Skin epidermis (tissue), 12 donors: Measurements from ENCODE around the gene ATP7A.
A peak's percentile ranks its signal among the peaks of the same experiment; 100 is the strongest.
"Not testable (repeated sequence)": the region's sequence is repeated elsewhere in the genome, so short reads cannot be mapped to it uniquely, and the experiment has no call there.

Experiments
- H3K27ac ChIP-seq, 21 experiments: fragments of 200-600 bp; sonication (generic) in 11 of 21; one replicate each; pipeline ENCODE4 v1.5.0; 2020; ENCODE audit warnings: mild to moderate bottlenecking in 3 of 21, inconsistent platforms in 2 of 21, moderate library complexity in 2 of 21
- H3K4me3 ChIP-seq, 7 experiments: fragments of 200-600 bp; sonication (generic) in 2 of 7; one replicate each; pipeline ENCODE4 v1.5.0; 2020; ENCODE audit warnings: inconsistent platforms in 2 of 7, mild to moderate bottlenecking in 2 of 7, moderate library complexity in 1 of 7

ATP7A gene

DNA sequence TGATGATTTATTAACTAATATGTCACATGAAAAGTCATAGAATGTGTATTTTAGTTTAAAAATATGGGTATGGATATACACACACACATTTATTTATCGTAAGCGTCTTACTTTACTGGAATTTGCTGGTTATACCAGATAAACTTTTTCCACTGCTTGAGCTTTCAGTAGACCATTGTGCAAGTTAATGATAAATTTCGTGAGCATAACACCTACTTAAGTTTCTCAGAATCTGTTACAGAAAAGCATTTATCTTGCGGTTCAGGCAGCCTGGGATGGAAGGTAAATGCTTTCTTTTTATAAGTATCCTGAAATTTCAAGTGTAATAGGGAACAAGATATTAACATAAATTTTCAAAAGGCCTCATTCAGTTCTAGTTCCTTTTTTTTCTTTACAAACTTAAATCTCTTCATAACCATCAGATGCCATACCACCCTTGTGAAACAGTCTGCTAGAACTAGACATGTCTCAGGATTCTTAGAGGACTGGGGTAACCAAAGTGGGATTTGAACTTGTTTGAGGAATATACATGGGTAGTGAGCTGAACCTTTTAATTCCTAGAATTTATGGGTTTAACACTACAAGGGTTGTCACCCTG, 27.7 kb downstream of the ATP7A start:
- no peak overlapping the region for H3K27ac ChIP-seq
- no peak overlapping the region for H3K4me3 ChIP-seq

DNA sequence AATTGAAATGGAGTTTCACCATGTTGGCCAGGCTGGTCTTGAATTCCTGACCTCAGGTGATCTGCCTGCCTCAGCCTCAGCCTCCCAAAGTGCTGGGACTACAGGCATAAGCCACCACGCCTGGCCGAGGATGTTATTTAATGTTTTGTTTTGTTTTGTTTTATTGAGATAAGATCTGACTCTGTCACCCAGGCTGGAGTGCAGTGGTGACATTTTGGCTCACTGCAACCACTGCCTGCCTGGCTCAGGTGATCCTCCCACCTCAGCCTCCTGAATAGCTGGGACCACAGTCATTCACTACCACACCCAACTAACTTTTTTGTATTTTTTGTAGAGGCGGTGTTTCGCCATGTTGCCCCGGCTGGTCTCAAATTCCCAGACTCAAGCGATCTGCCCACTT, 34.5 kb downstream of the ATP7A start:
- not testable (repeated sequence) for H3K4me3 ChIP-seq, H3K27ac ChIP-seq

DNA sequence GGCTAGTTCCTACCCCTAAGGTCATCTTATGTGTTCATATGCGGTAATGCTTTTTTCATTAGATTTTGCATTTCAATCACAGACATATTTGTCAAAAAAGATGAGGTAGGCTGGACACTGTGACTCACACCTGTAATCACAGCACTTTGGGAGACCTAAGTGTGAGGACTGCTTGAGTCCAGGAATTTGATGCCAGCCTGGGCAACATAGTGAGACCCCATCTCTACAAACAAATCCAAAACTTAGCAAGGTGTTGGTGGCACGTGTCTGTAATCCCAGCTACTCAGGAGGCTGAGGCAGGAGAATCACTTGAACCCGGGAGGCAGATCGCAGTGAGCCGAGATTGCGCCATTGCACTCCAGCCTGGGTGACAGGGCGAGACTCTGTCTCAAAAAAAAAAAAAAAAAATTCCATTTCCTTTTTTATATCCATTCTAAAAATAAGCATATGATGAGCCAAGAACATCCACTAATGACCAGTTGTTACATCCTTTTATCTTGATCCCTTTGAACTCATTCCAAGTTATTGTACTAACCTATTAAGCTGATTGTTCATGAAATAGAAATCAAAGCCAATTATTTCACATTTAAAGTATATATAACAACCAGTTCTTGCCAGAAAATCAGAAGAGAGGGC, 35.5 kb downstream of the ATP7A start:
- H3K27ac ChIP-seq = no peak overlapping the region
- no peak overlapping the region for H3K4me3 ChIP-seq

DNA sequence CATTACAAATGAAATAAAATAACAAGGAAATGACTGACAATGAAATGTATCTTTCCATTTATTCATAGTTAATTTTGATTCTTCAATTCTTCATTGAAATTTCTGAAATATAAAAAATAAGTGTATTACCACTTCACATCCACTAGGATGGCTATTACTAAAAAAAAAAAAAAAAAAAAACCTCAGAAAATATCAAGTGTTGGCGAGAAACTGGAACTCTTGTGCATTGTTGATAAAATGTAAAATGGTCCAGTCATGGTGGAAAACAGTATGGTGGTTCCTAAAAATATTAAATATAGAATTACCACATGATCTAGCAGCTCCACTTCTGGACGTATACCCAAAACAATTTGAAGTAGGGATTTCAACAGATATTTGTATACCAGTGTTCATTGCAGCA, 36.1 kb downstream of the ATP7A start:
- Histone ChIP-seq H3K4me3 (no peak overlapping the region), H3K27ac (no peak overlapping the region)

DNA sequence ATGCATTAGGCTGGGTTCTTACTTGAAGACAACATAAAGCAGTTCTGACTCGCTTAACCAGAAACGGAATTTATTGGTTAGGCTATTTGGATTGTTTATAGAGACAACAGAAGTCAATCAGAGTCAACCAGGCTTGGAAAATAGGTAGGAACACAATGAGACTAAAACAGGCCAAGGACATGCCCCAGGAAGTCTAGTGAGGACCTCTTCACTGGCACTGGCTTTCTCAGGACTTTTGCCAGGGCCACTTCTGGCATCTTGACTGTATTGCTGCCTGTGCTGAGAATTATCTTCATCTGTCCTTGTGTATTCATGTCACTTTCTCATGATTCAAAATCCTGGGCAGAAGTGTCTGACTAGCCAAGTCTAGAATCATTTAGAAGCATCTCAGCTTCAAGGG, 39.3 kb downstream of the ATP7A start:
- Histone ChIP-seq H3K4me3 (no peak overlapping the region), H3K27ac (no peak overlapping the region)

DNA sequence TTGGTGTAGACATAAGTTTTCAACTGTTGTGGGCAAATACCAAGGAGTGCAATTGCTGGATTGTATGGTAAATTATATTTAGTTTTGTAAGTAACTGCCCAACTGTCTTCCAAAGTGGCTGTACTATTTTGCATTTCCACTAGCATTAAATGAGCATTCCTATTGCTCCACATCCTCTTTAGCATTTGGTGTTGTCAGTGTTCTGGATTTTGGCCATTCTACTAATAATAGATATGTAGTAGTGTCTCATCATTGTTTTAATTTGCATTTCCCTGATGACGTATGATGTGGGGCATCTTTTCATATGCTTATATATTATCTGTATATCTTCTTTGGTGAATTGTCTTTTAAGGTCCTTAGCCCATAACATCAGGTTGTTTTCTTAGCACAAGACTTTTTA, 41.7 kb downstream of the ATP7A start:
- Histone ChIP-seq H3K4me3 (no peak overlapping the region), H3K27ac (no peak overlapping the region)

DNA sequence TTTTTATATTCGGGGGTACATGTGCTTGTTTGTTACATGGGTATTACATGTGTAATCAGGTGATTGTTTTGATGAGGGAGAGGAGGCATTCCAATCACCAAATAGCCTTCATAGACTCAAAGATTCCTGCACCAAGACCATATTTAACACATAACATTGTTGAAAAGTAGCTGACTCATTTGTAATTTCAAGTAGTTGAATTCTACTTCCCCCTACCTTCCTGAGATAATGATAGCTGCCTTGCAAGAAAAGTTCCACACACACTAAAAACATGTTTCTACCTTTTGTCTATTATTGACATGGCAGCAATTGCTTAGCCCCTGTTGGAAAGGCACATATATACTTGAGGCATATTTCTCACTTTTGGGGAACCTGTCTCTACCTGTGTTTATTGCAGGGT, 42.8 kb downstream of the ATP7A start:
- Histone ChIP-seq H3K4me3 (no peak overlapping the region), H3K27ac (no peak overlapping the region)

DNA sequence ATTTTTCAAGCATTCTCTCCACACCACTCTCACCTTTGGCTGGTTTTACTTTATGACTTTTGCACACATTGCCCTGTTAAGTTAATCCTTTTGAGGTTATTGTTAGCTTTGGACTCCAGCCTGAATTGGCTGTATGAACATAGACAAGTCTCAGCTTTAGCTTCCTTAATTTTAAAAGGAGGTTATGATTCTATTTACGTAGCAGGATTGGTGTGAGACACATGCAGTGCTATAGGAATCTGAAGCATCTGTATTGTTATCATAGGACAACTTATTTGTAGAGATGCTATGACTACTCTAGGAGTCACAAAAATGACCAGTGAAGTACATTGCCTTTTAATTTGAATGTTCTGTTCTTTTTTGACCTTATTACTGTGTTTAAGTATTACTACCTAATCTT, 43.2 kb downstream of the ATP7A start:
- H3K27ac ChIP-seq = no peak overlapping the region
- no peak overlapping the region for H3K4me3 ChIP-seq

DNA sequence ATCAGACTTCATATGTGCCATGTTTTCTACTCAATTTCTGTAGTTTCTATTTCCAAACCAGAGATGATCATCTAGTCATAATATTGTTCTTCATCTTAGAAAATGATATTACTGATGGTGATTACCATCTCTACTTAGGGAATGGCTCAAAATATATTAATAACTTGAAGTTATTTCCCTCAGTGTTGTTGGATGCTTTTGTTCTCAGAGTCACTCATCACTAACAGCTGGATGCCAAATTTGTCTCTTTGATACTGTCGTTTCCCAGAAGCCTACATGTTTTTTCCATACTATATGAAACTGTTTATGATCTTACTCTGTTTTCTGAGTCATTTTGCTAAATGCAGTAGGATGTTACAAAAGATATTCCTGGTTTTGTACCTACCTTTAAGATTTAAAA, 50.1 kb downstream of the ATP7A start:
- Histone ChIP-seq H3K27ac (no peak overlapping the region), H3K4me3 (no peak overlapping the region)

DNA sequence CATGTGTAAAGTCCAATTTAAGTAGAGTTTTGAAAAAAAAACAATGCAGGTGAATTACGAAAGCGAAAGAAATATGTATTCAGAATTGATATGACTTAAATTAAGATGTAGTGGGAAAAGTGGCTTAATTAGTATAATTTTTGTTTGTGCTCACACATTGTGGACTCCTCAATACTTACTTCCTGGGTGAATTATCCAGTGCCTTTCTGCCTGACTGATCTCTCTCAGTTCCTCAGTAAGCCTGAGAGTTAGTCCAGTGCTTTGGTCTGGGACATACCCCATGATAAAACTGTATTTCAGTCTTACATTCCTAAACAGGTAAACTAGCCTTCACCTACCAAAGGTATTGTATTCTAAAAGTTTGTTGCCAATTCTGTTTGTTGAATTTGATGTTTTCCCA, 50.6 kb downstream of the ATP7A start:
- Histone ChIP-seq H3K4me3 (no peak overlapping the region), H3K27ac (no peak overlapping the region)

DNA sequence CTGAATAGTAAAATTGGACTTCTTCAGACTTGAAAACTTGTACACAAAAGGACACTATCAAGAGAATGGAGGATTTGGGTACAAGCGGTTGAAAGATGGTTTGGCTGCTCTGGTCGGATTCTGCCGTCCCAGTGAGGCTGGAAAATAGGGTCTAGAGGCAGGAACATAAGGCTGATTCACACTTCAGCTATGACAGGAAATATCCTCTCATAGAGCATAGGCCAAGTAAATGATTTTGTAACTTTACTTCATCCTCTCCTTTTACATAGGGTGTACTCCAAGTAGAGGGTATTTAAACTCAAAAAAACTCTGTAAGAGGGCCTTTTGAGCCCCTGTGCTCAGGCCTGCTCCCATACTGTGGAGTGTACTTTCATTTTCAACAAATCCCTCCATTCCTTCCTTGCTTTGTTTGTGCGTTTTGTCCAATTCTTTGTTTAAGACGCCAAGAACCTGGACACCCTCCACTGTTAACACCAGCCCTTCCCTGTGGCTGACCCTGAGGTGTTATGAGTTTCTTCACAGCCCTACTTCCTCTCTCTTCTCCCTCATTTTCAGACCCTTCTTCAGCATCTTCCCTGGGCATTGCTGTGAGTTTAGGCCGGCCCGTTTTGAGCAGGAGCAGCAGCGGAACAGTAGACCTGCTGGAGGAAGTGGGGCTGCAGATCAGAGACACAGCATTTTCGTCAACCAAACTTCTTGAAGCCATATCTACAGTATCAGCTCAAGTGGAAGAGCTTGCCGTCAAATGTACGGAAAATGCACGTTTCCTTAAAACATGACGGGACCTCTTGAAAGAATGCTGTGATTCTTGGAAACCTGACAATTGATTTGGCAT, 51.8 kb downstream of the ATP7A start:
- no peak overlapping the region for H3K27ac ChIP-seq
- H3K4me3 ChIP-seq = no peak overlapping the region

DNA sequence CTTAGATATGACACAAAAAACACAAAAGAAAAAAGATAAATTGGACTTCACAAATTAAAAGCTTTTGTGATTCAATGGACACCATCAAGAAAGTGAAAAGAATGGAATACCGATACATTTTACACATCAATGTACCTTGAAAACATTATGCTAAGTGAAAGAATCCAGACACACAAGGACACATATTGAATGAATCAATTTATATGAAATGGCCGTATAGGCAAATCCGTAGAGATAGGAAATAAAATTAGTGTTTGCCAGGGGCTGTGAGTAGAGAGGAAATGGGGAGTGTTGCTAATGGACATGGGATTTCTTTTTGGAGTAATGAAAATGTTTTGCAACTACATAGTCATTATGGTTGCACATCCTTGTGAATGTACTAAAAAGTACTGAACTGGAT, 55.9 kb downstream of the ATP7A start:
- no peak overlapping the region for H3K4me3 ChIP-seq
- H3K27ac ChIP-seq = no peak overlapping the region

DNA sequence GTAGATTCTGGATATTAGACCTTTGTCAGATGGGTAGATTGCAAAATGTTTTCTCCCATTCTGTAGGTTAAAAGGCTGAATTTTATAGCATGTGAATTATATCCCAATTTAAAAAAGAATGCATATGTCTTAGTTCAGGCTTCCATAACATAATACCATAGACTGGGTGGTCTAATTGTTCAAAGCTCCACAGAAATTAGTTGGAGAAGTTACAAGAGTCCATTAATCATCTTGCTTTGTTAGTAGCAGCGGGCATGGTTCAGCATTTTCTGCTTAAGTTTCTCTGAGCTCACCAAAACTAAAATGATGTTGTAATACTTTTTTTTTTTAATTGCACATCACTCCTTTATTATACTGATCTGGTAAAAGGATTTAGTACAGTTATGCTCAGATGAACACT, 57.1 kb downstream of the ATP7A start:
- Histone ChIP-seq H3K4me3 (no peak overlapping the region), H3K27ac (no peak overlapping the region)

DNA sequence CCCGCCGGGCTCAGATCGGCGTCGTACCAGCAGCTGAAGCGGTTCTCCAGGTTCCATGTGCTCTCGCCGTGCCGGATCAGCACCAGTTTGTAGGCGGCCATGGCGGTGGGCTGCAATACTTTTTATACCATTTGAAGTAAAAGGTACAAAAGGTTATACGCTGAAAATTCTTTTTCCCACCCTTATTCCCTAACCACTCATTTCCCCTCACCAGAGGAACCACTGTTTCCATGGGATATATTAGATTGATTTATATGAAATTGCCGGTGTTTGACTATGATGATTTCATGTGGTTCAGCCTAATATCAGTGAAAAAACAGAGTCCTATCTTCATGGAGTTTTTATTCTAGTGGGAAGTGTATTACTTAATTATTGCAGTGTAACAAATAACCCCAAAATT, 59.0 kb downstream of the ATP7A start, which contains the start of gene PGAM4:
TSS of gene PGAM4 (minus strand) at position 101 of the 400 bp plus-strand sequence. CDS start at position 101, 0 bp downstream.
- no peak within 1 kb of the TSS for H3K4me3 ChIP-seq
- H3K27ac ChIP-seq = no peak within 1 kb of the TSS

DNA sequence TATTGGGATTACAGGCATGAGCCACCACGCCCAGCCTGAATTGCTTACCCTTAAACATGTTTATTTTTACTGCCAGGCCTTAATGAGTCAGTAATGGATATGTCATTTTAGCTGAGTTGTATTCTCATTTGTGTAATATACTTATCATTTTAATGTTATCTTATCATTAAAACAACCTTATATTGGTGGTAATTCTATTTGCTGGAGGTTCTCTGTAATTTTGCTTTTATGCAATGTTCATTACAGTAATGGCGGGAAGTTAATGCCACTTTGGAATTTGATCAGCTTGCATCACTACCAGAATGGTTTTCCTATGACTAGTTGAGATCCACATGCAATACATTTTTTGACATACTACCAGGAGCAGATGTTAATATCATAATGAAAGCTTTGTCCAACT, 65.3 kb downstream of the ATP7A start:
- Histone ChIP-seq H3K27ac (no peak overlapping the region), H3K4me3 (no peak overlapping the region)

DNA sequence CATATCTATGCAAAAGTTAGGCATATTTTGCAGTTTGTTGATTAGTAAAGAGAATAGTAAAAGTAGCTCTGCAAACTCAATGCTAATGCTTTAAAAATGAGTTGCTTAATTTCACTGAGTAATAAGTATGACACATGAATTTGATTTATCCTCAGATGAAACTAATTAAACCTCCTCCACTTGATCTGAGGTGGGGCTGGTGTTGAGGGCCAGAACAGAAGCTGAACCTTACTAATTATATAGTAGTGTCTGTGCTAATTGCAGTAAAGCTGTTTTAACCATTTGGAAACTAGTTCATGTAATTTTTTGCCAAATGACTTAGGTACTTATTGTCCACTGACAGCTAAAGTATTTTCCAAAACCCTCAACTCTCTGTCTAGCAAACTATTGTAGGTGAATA, 66.6 kb downstream of the ATP7A start:
- H3K4me3 ChIP-seq = no peak overlapping the region
- H3K27ac ChIP-seq = no peak overlapping the region

DNA sequence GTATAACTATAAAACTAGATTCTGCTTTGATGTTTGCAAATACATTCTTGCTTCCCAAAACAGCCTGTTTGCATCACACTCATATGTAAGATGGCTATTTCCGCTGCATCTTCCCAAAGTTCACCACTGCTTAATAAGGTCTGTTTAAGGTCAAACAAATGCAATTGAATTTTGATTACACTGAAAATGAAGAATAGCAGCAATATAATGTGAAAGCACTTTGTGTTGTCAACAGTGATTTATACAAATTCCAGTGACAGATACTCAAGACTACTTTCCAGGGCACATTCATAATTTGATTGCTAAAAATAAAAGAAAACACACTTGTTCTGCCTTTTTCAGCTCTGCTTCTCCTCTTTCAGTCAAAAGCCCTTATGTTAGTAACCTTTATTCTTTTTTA, 67.0 kb downstream of the ATP7A start:
- H3K27ac ChIP-seq = no peak overlapping the region
- H3K4me3 ChIP-seq = no peak overlapping the region

DNA sequence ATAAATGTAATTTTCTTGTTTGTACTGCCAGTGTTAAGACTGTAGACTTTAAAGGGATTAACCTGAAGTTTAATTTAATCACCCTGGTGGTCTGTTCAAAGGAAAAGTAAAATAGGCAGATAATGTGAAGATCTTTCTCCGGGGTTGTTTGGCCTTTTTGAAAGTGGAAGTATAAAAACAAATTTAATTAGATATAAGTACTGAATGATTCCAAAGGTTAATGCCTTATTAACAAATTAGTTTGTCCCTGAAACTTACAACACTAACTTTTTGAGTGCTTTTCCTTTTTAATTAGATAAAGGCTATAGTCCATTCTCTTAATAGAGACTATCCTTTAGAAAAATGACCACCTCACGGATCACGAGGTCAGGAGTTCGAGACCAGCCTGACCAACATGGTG, 69.4 kb downstream of the ATP7A start:
- Histone ChIP-seq H3K27ac (no peak overlapping the region), H3K4me3 (no peak overlapping the region)

DNA sequence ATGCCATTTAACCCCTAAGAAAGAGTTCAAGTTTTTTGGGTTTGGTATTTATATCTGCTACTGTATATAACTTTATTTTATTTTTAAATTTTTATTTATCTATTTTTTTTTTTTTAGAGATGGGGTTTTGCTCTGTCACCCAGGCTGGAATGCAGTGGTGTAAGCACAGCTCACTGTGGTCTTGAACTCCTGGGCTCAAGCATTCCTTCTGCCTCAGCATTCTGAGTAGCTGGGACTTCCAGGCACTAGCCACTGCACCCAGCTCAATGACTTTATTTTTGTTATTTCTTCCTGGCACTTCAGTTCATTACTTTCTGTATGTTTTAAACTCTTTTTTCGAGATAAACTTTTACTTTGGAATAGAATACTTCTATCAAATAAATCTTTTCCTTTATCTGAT, 101.4 kb downstream of the ATP7A start:
- Histone ChIP-seq H3K4me3 (no peak overlapping the region), H3K27ac (no peak overlapping the region)

DNA sequence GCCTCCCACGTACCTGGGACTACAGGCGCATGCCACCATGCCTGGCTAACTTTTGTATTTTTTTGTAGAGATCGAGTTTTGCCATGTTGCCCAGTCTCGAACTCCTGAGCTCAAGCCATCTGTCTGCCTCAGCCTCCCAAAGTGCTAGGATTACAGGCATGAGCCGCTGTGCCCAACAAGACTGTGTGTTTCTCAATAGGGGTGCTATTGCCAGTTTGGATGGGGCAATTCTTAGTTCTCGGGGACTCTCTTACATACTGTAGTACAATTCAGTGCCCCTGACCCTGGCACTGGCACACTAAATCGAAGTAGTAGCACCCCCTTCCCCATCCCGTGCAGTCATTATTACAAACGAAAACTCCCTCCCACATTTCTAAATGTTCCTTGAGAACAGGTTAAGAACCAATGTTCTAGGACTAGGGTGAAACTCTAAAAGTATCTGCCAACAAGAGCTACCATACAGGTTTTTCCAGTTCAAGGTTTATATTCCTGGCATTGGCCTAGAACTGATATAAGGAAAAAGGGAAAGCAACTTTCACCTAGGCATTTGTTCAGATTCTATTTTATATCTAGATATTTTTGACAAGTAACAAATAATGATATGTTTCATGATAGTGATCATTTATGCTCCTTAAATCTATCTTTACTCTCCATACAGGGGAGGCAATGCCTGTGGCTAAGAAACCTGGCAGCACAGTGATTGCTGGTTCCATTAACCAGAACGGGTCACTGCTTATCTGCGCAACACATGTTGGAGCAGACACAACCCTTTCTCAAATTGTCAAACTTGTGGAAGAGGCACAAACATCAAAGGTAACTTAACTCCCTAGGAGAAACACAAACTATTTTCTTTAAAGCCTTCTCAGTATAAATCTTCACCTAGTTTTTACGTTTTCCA, 109.3 kb downstream of the ATP7A start:
- H3K4me3 ChIP-seq = no peak overlapping the region
- peak overlapping the region in 3 of 21 experiments; percentile 3 to 39 (median 17) for H3K27ac ChIP-seq
